Natural killer cell (primary cell): ENCODE measurements around the gene MAP7D3. TPM values are rescaled to one million over a fixed set of nuclear protein-coding genes. Genes with fewer than 3 reads are reported as not detected.

Experiments used
- ATAC-seq, 3 donors: fragments of 150-1000 bp in 2 of 3; fragments of 200-7000 bp in 1 of 3; cut with Tn5 transposase; 1 replicate in 1 of 3; 2 replicates in 2 of 3; pipeline ENCODE4 v1.10.0; 2021; ENCODE audit warnings: mild to moderate bottlenecking in 2 of 3, moderate library complexity in 2 of 3
- DNase-seq, 2 donors: peaks; one replicate each; pipeline versions ENCODE4 v3.0.0 to v3.0.0-alpha.2; 2013 to 2021; ENCODE audit warnings: mixed read lengths in 1 of 2
- H3K27ac ChIP-seq: one replicate; pipeline ENCODE4 v1.5.1; 2013; ENCODE audit warnings: mild to moderate bottlenecking, low read length
- H3K27me3 ChIP-seq: one replicate; pipeline ENCODE4 v1.6.1; 2013; ENCODE audit warnings: low read length; ENCODE audit not compliant: control insufficient read depth, insufficient read depth
- H3K36me3 ChIP-seq: one replicate; pipeline ENCODE4 v1.6.1; 2013; ENCODE audit warnings: low read length; ENCODE audit not compliant: control insufficient read depth, insufficient read depth
- H3K4me1 ChIP-seq: one replicate; pipeline ENCODE4 v1.6.1; 2013; ENCODE audit warnings: low read length; ENCODE audit not compliant: control insufficient read depth, insufficient read depth
- H3K4me3 ChIP-seq: one replicate; pipeline ENCODE4 v1.5.1; 2013; ENCODE audit warnings: low read length
- H3K9me3 ChIP-seq: one replicate; pipeline ENCODE4 v1.6.1; 2013; ENCODE audit warnings: low read length; ENCODE audit not compliant: control insufficient read depth, insufficient read depth
- H3K27ac Mint-ChIP-seq, 2 donors: one replicate each; pipeline ENCODE4 v1.8.0; 2022; ENCODE audit warnings: mild to moderate bottlenecking in 2 of 2, mixed read lengths in 2 of 2, moderate library complexity in 1 of 2
- H3K27me3 Mint-ChIP-seq, 2 donors: one replicate each; pipeline ENCODE4 v1.8.0; 2022; ENCODE audit warnings: low read depth in 2 of 2, mixed read lengths in 2 of 2
- H3K36me3 Mint-ChIP-seq: one replicate; pipeline ENCODE4 v1.8.0; 2022; ENCODE audit warnings: mixed read lengths
- H3K4me1 Mint-ChIP-seq, 2 donors: one replicate each; pipeline ENCODE4 v1.8.0; 2022; ENCODE audit warnings: mixed read lengths in 2 of 2
- H3K4me3 Mint-ChIP-seq: one replicate; pipeline ENCODE4 v1.8.0; 2022; ENCODE audit warnings: mild to moderate bottlenecking, moderate library complexity, mixed read lengths
- H3K9me3 Mint-ChIP-seq, 2 donors: one replicate each; pipeline ENCODE4 v1.8.0; 2022; ENCODE audit warnings: mixed read lengths in 2 of 2
- WGBS: methylation state at CpG from one replicate; pipeline ENCODE4 v1.1.7; 2013; ENCODE audit warnings: missing lambda C conversion rate; ENCODE audit not compliant: insufficient coverage; 5-methylcytosine and 5-hydroxymethylcytosine counted together
- intact Hi-C: fragments of 100-400 bp; cut with micrococcal nuclease; formaldehyde crosslinking; loops from one replicate; pipeline ENCODE4 v1.14.2; 2022
- total RNA-seq, 4 donors: library from RNA; stranded (reverse); fragments of 120-200 nt in 1 of 4; gene quantifications; one replicate each; pipeline versions ENCODE4 v1.2.3 to v1.2.4, GENCODE V29; 2013 to 2022
- TF ChIP-seq, protein P1 (sequence below): fragments of 200-600 bp; IDR thresholded peaks from one replicate; pipeline ENCODE4 v1.8.0; 2022; ENCODE audit warnings: antibody characterized with exemption

Gene MAP7D3
- total RNA-seq, 3 donors from 2014 or later (not counting 1 experiment from before 2014, with no cell fraction given), result 5.6 to 6.1 (median 5.7) TPM

DNA sequence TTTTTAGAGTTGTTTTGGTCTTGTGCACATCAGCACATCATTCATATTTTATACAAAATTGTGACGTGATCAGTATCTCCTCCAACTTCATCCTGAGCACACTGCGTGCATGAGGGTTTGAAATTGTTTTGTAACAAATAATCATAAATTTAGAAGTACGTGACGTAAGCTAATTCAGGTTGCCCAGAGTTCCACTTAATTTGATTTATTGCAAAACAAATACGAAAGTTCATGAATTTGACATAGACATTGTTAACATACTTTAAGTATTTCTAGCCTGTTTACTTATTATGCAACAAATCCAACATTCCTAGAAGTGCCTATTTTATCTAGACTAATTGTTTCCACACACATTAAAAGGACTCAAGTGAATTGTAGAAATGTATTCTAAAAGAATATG, 48.3 kb downstream of the MAP7D3 start:
- TF ChIP-seq, protein P1, sequence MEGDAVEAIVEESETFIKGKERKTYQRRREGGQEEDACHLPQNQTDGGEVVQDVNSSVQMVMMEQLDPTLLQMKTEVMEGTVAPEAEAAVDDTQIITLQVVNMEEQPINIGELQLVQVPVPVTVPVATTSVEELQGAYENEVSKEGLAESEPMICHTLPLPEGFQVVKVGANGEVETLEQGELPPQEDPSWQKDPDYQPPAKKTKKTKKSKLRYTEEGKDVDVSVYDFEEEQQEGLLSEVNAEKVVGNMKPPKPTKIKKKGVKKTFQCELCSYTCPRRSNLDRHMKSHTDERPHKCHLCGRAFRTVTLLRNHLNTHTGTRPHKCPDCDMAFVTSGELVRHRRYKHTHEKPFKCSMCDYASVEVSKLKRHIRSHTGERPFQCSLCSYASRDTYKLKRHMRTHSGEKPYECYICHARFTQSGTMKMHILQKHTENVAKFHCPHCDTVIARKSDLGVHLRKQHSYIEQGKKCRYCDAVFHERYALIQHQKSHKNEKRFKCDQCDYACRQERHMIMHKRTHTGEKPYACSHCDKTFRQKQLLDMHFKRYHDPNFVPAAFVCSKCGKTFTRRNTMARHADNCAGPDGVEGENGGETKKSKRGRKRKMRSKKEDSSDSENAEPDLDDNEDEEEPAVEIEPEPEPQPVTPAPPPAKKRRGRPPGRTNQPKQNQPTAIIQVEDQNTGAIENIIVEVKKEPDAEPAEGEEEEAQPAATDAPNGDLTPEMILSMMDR, result no peak
- Mint-ChIP-seq H3K27me3 (no peaks in the 10 kb centered on the region), H3K27ac (peak overlapping the region in 1 of 2 donors; percentile 78), H3K9me3 (no peaks in the 10 kb centered on the region), H3K4me3 (no peak overlapping the region), H3K36me3 (no peaks in the 10 kb centered on the region), H3K4me1 (peaks cover 17 to 22% of the 10 kb centered on the region in 2 donors)
- Histone ChIP-seq H3K4me1 (peaks cover 15% of the 10 kb centered on the region), H3K9me3 (no peaks in the 10 kb centered on the region), H3K36me3 (no peaks in the 10 kb centered on the region), H3K4me3 (no peak overlapping the region), H3K27me3 (no peaks in the 10 kb centered on the region), H3K27ac (no peak overlapping the region)
- no peak for ATAC-seq
- 100% methylated on average over 2 of the region's 5 CpGs for WGBS
- no peak for DNase-seq
- intact Hi-C loops, result no loop called here

- Histone ChIP-seq H3K27me3 (no peaks in the 10 kb centered on the region), H3K4me1 (peaks cover 15% of the 10 kb centered on the region), H3K27ac (no peak overlapping the region), H3K9me3 (no peaks in the 10 kb centered on the region), H3K36me3 (no peaks in the 10 kb centered on the region), H3K4me3 (no peak overlapping the region)
- ATAC-seq (no peak), DNase-seq (no peak)
- no peak overlapping the region for H3K4me3 Mint-ChIP-seq
- intact Hi-C loops, result no loop called here
- no peak overlapping the region for H3K27ac Mint-ChIP-seq
- H3K4me1 Mint-ChIP-seq, result peaks cover 17 to 22% of the 10 kb centered on the region in 2 donors
- no peaks in the 10 kb centered on the region for H3K27me3 Mint-ChIP-seq
- no peaks in the 10 kb centered on the region for H3K36me3 Mint-ChIP-seq
- WGBS, result 100% methylated on average over 4 of the region's 5 CpGs
- no peaks in the 10 kb centered on the region for H3K9me3 Mint-ChIP-seq
- TF ChIP-seq, protein P1, result no peak
Observed at GRCh38 chrX:136201601-136202000, 49.6 kb downstream of the MAP7D3 start.

DNA sequence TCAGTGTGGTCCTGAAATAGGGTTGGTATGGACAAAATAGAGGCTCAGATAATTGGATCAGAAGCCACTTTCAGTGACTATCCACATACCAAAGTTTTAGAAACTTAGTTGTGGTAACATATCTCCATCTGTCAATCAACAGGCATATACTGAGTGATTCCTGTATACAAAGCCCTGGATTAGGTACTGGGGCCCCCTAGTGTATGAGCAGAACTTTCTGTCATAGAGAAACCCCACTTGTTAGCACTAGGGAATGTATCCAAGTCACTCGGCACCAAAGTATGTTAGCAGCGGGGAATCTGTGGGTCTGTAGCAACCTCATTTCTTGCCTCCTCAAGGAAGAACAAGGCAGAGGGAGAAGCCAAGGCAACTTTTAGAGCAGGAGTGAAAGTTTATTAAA, 50.7 kb downstream of the MAP7D3 start:
- H3K36me3 Mint-ChIP-seq, result no peaks in the 10 kb centered on the region
- no peaks in the 10 kb centered on the region for H3K27me3 ChIP-seq
- no peaks in the 10 kb centered on the region for H3K27me3 Mint-ChIP-seq
- 100% methylated on average over 2 of the region's 2 CpGs for WGBS
- H3K4me1 ChIP-seq, result peaks cover 10% of the 10 kb centered on the region
- H3K4me3 ChIP-seq, result no peak overlapping the region
- H3K27ac ChIP-seq, result no peak overlapping the region
- DNase-seq (peak in 1 of 2 donors; percentile 22), ATAC-seq (no peak)
- H3K4me3 Mint-ChIP-seq, result no peak overlapping the region
- no peak overlapping the region for H3K27ac Mint-ChIP-seq
- TF ChIP-seq, protein P1, result no peak
- intact Hi-C loops, result no loop called here
- no peaks in the 10 kb centered on the region for H3K36me3 ChIP-seq
- no peaks in the 10 kb centered on the region for H3K9me3 Mint-ChIP-seq
- peaks cover 17 to 22% of the 10 kb centered on the region in 2 donors for H3K4me1 Mint-ChIP-seq
- no peaks in the 10 kb centered on the region for H3K9me3 ChIP-seq

DNA sequence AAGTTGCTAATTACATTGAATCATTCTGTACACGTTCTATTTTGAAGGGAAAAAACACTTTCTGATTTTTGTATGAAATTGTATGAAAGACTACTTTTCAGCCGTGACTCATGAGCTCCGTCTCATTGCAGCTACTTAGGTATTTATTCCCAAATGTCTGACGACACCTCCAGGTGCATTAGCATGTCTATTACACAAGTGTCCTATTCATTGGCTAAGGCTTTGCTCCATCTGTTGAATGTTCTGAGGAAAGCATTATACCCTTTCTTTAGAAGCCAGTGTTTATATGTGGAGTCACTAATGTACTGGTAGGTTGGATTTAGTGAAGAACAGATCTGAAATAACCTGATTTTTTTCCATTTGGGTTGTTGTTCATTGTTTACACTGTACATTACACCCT, 51.8 kb downstream of the MAP7D3 start:
- Mint-ChIP-seq H3K9me3 (no peaks in the 10 kb centered on the region), H3K27me3 (no peaks in the 10 kb centered on the region), H3K4me1 (peaks cover 11 to 16% of the 10 kb centered on the region in 2 donors), H3K4me3 (no peak overlapping the region), H3K27ac (no peak overlapping the region), H3K36me3 (no peaks in the 10 kb centered on the region)
- TF ChIP-seq, protein P1, result no peak
- H3K27ac ChIP-seq, result no peak overlapping the region
- H3K36me3 ChIP-seq, result no peaks in the 10 kb centered on the region
- H3K9me3 ChIP-seq, result no peaks in the 10 kb centered on the region
- H3K4me1 ChIP-seq, result peaks cover 2% of the 10 kb centered on the region
- no peak overlapping the region for H3K4me3 ChIP-seq
- intact Hi-C loops, result no loop called here
- no peaks in the 10 kb centered on the region for H3K27me3 ChIP-seq
- no peak for DNase-seq
- WGBS, result 80% methylated on average over 1 of the region's 4 CpGs
- no peak for ATAC-seq
